Activated CD4-positive, alpha-beta T cell treated with anti-CD3 and anti-CD28 coated beads, Interleukin-2, Interleukin-4, amounts not matched to agents 100 ng/mL and 50 ng/mL, durations not matched to agents 16 hours and 8 hours (primary cell): ENCODE data around the gene SFTPB.

Experiments
- DNase-seq: peaks from one replicate; pipeline ENCODE4 v3.0.0-alpha.2; 2020; ENCODE audit warnings: low spot score

SFTPB gene

GRCh38 chr2:85702172-85702571 is 34.2 kb upstream of the SFTPB start:
- DNase-seq = peak; percentile 33

- no peak for DNase-seq
These were observed 31.3 kb upstream of the SFTPB start for GRCh38 chr2:85699325-85699724.

- DNase-seq = no peak
These were observed 30.9 kb upstream of the SFTPB start for GRCh38 chr2:85698880-85699254.

GRCh38 chr2:85698184-85698879 is 30.3 kb upstream of the SFTPB start:
- no peak for DNase-seq

- DNase-seq = no peak
These were observed 29.7 kb upstream of the SFTPB start for GRCh38 chr2:85697716-85698115.

GRCh38 chr2:85697096-85697495 is 29.1 kb upstream of the SFTPB start:
- DNase-seq = no peak

- DNase-seq = no peak
These were observed 28.0 kb upstream of the SFTPB start for GRCh38 chr2:85695691-85696668.

- no peak for DNase-seq
These were observed 27.1 kb upstream of the SFTPB start for GRCh38 chr2:85695121-85695520.

- no peak for DNase-seq
These were observed 26.3 kb upstream of the SFTPB start, which contains the start of gene GNLY for GRCh38 chr2:85694052-85695025. Gene GNLY, plus strand, starts transcription at chr2:85694358. Its CDS starts 61 bp downstream, at chr2:85694419.

- DNase-seq = no peak
These were observed 24.1 kb upstream of the SFTPB start for GRCh38 chr2:85692039-85692645.

GRCh38 chr2:85690932-85691331 is 22.9 kb upstream of the SFTPB start:
- no peak for DNase-seq

GRCh38 chr2:85684806-85685205 is 16.8 kb upstream of the SFTPB start:
- DNase-seq = no peak

- DNase-seq = no peak
These were observed 16.4 kb upstream of the SFTPB start for GRCh38 chr2:85684380-85684779.

- no peak for DNase-seq
These were observed 14.4 kb upstream of the SFTPB start for GRCh38 chr2:85682378-85682777.

- no peak for DNase-seq
These were observed 13.8 kb upstream of the SFTPB start for GRCh38 chr2:85681776-85682175.

- DNase-seq = no peak
These were observed 13.4 kb upstream of the SFTPB start for GRCh38 chr2:85681372-85681763.

GRCh38 chr2:85680707-85681371 is 12.8 kb upstream of the SFTPB start:
- DNase-seq = peak; percentile 9

- DNase-seq = peak; percentile 77
These were observed 11.0 kb upstream of the SFTPB start for GRCh38 chr2:85678794-85679672.

- DNase-seq = no peak
These were observed 10.4 kb upstream of the SFTPB start for GRCh38 chr2:85678377-85678776.
